HCT116 (cell line): ENCODE measurements around the gene MAP2K5. TPM values are rescaled to one million over a fixed set of nuclear protein-coding genes. Genes with fewer than 3 reads are reported as not detected.

Experiments used
- ATAC-seq: fragments of 200-7000 bp; cut with Tn5 transposase; 2 replicates; pipeline ENCODE4 v1.9.1; 2020; ENCODE audit warnings: mild to moderate bottlenecking, moderate library complexity
- BruUV-seq: library from RNA; stranded (reverse); fragments of 400-500 nt; replicated peaks from 2 replicates; lab custom pipeline; 2021; lab: Mats Ljungman, UMichigan
- CTCF ChIA-PET: fragments of 300-600 bp; sonication (Branson Sonifier 250); formaldehyde crosslinking; loops from one replicate; lab custom pipeline; 2021; ENCODE audit warnings: antibody characterized with exemption; lab: Charles Lee
- POLR2A ChIA-PET: fragments of 300-600, 350-600 bp; sonication (Branson Sonifier 250); formaldehyde crosslinking; loops from one replicate; lab custom pipeline; 2021; ENCODE audit warnings: antibody characterized with exemption; lab: Charles Lee
- RAD21 ChIA-PET, 2 experiments: fragments of 300-600 bp; sonication (Branson Sonifier 250); formaldehyde crosslinking; loops; one replicate each; lab custom pipeline; 2023; ENCODE audit warnings: low total read pairs in 2 of 2; ENCODE audit not compliant: uncharacterized antibody in 2 of 2, unreplicated experiment in 2 of 2, low non-redundant PET in 1 of 2; lab: Charles Lee
- DNase-seq: peaks from one replicate; pipeline ENCODE4 v3.0.0-alpha.2; 2010; ENCODE audit warnings: low read depth, low spot score
- H2AFZ ChIP-seq: fragments of 200-600 bp; shearing (Covaris generic), sonication (generic); 2 replicates; pipeline ENCODE4 v1.6.1; 2017; ENCODE audit warnings: low read depth, mixed run types, mixed read lengths, antibody characterized with exemption, low read length; ENCODE audit not compliant: poor library complexity, severe bottlenecking
- H3K27ac ChIP-seq: 2 replicates; pipeline ENCODE4 v1.5.1; 2012; ENCODE audit warnings: low read depth, low read length
- H3K27me3 ChIP-seq: fragments of 200-600 bp; sonication (generic); 2 replicates; pipeline ENCODE4 v1.6.1; 2016; ENCODE audit warnings: mixed run types, low read length, mixed read lengths; ENCODE audit not compliant: insufficient read depth
- H3K36me3 ChIP-seq, 2 experiments: fragments of 200-500 bp in 1 of 2; fragments of 200-600 bp in 1 of 2; sonication (Bioruptor generic) in 1 of 2; sonication (generic) in 1 of 2; 2 replicates each; pipeline versions ENCODE4 v1.5.1 to v1.6.1; 2014 to 2016; ENCODE audit warnings: low read length in 2 of 2, inconsistent platforms in 1 of 2, mixed read lengths in 1 of 2, mixed run types in 1 of 2; ENCODE audit not compliant: insufficient read depth in 2 of 2, control insufficient read depth in 1 of 2
- H3K4me1 ChIP-seq, 2 experiments: fragments of 200-600 bp in 1 of 2; sonication (generic) in 1 of 2; 2 replicates each; pipeline versions ENCODE4 v1.5.1 to v1.6.1; 2012 to 2017; ENCODE audit warnings: low read length in 2 of 2, inconsistent platforms in 1 of 2, mild to moderate bottlenecking in 1 of 2, mixed read lengths in 1 of 2, mixed run types in 1 of 2, moderate library complexity in 1 of 2; ENCODE audit not compliant: insufficient read depth in 2 of 2, control insufficient read depth in 1 of 2
- H3K4me2 ChIP-seq: fragments of 200-600 bp; sonication (generic); 2 replicates; pipeline ENCODE4 v1.6.1; 2017; ENCODE audit warnings: mixed run types, low read length, mixed read lengths
- H3K4me3 ChIP-seq, 2 experiments: fragments of 200-600 bp in 1 of 2; sonication (generic) in 1 of 2; replicated peaks in 1 of 2; 2 replicates each; pipeline ENCODE4 v1.5.1; 2011 to 2016; ENCODE audit warnings: low read length in 2 of 2, control low read depth in 1 of 2, low read depth in 1 of 2, mild to moderate bottlenecking in 1 of 2, mixed read lengths in 1 of 2, mixed run types in 1 of 2
- H3K79me2 ChIP-seq: fragments of 200-600 bp; sonication (generic); 2 replicates; pipeline ENCODE4 v1.6.1; 2017; ENCODE audit warnings: mild to moderate bottlenecking, mixed run types, low read length, moderate library complexity, mixed read lengths; ENCODE audit not compliant: insufficient read depth
- H3K9ac ChIP-seq: fragments of 200-600 bp; sonication (generic); 2 replicates; pipeline ENCODE4 v1.6.1; 2016; ENCODE audit warnings: low read length, mixed read lengths
- H3K9me2 ChIP-seq: fragments of 200-600 bp; sonication (generic), shearing (Covaris generic); 2 replicates; pipeline ENCODE4 v1.6.1; 2017; ENCODE audit warnings: mixed run types, mild to moderate bottlenecking, moderate library complexity; ENCODE audit not compliant: insufficient read depth
- H3K9me3 ChIP-seq, 2 experiments: fragments of 200-500 bp in 1 of 2; fragments of 200-600 bp in 1 of 2; sonication (Bioruptor generic) in 1 of 2; sonication (generic) in 1 of 2; 2 replicates each; pipeline ENCODE4 v1.6.1; 2014 to 2017; ENCODE audit warnings: low read length in 2 of 2, mixed read lengths in 2 of 2, inconsistent platforms in 1 of 2, low read depth in 1 of 2, mild to moderate bottlenecking in 1 of 2, mixed run types in 1 of 2, moderate library complexity in 1 of 2; ENCODE audit not compliant: control insufficient read depth in 1 of 2, insufficient read depth in 1 of 2
- H4K20me1 ChIP-seq: fragments of 200-600 bp; sonication (generic), shearing (Covaris generic); 2 replicates; pipeline ENCODE4 v1.6.1; 2017; ENCODE audit warnings: mixed run types, mild to moderate bottlenecking, moderate library complexity; ENCODE audit not compliant: insufficient read depth
- CBX3 ChIP-seq: IDR thresholded peaks from 2 replicates; pipeline ENCODE4 v1.6.1; 2012; ENCODE audit warnings: low read depth
- CEBPB ChIP-seq: IDR thresholded peaks from 2 replicates; pipeline ENCODE4 v1.6.1; 2012; ENCODE audit warnings: low read depth
- EGR1 ChIP-seq: IDR thresholded peaks from 2 replicates; pipeline ENCODE4 v1.6.1; 2012; ENCODE audit warnings: low read depth
- ELF1 ChIP-seq: IDR thresholded peaks from 2 replicates; pipeline ENCODE4 v1.6.1; 2012; ENCODE audit warnings: low read depth, borderline replicate concordance
- EZH2phosphoT487 ChIP-seq: fragments of 200-600 bp; IDR thresholded peaks from 2 replicates; pipeline ENCODE4 v1.6.1; 2018; ENCODE audit warnings: antibody characterized with exemption, borderline replicate concordance
- JUND ChIP-seq: IDR thresholded peaks from 2 replicates; pipeline ENCODE4 v1.6.1; 2012
- POLR2A ChIP-seq: IDR thresholded peaks from 2 replicates; pipeline ENCODE4 v1.7.0; 2011; ENCODE audit warnings: borderline replicate concordance; ENCODE audit not compliant: insufficient read depth, insufficient read length; ENCODE audit errors: extremely low read depth
- POLR2AphosphoS5 ChIP-seq: IDR thresholded peaks from 2 replicates; pipeline ENCODE4 v1.6.1; 2011; ENCODE audit warnings: mild to moderate bottlenecking, low read depth, low read length, moderate library complexity
- SP1 ChIP-seq: IDR thresholded peaks from 2 replicates; pipeline ENCODE4 v1.6.1; 2012; ENCODE audit warnings: low read depth
- SRF ChIP-seq: IDR thresholded peaks from 2 replicates; pipeline ENCODE4 v1.6.1; 2012; ENCODE audit warnings: low read depth
- TCF7L2 ChIP-seq: IDR thresholded peaks from 2 replicates; pipeline ENCODE4 v1.7.0; 2011; ENCODE audit warnings: borderline replicate concordance, inconsistent platforms; ENCODE audit not compliant: insufficient read depth, insufficient read length; ENCODE audit errors: extremely low read depth
- YY1 ChIP-seq: IDR thresholded peaks from 2 replicates; pipeline ENCODE4 v1.6.1; 2011; ENCODE audit warnings: low read length, low read depth, moderate library complexity, mild to moderate bottlenecking; ENCODE audit not compliant: insufficient replicate concordance; ENCODE audit errors: extremely low read depth
- intact Hi-C: fragments of 100-400 bp; cut with micrococcal nuclease; formaldehyde crosslinking; loops from 2 replicates; pipeline ENCODE4 v1.10.0; 2022
- total RNA-seq: library from RNA; stranded (reverse); gene quantifications from one replicate; pipeline ENCODE4 v1.2.1, GENCODE V29; 2021; ENCODE audit not compliant: unreplicated experiment
- TF ChIP-seq, protein P1 (sequence below): IDR thresholded peaks from 2 replicates; pipeline ENCODE4 v1.6.1; 2012
- TF ChIP-seq, protein P2 (sequence below): IDR thresholded peaks from 2 replicates; pipeline ENCODE4 v1.6.1; 2012; ENCODE audit warnings: low read depth
- TF ChIP-seq, protein P3 (sequence below): IDR thresholded peaks from 2 replicates; pipeline ENCODE4 v1.6.1; 2011; ENCODE audit warnings: mild to moderate bottlenecking, low read length, moderate library complexity; ENCODE audit not compliant: insufficient replicate concordance; ENCODE audit errors: extremely low read depth

MAP2K5 gene
- total RNA-seq, 1 experiment from 2014 or later: 15.6 TPM

DNA sequence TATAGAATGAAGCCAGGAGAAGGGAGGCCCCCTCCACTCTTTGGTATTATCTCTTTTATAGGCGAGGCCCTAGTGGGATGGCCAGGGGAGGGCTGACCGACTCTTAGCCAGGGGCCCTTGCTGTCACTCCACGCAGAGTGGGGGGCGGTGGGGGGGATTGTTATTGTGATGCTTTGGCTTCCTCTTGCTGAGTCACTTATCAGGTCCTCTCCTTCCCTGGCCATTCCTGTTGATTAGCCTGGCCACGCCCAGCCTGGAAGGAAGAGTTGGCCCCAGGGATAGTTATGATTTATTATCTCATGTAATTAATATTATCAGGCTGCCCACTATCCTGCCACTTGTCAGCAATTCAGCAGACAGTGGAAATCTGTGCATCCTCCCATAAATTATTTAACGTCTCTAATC lies 257.3 kb downstream of the MAP2K5 start:
- ChIA-PET RAD21 (no interaction called here), POLR2A (no interaction called here), CTCF (no interaction called here)
- no peak for ATAC-seq
- H3K27me3 ChIP-seq: no peaks in the 10 kb centered on the region
- TF ChIP-seq, protein P1, sequence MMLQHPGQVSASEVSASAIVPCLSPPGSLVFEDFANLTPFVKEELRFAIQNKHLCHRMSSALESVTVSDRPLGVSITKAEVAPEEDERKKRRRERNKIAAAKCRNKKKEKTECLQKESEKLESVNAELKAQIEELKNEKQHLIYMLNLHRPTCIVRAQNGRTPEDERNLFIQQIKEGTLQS: no peak
- TF ChIP-seq POLR2A (no peak), SP1 (no peak)
- H3K4me2 ChIP-seq: no peak overlapping the region
- H3K9ac ChIP-seq: no peak overlapping the region
- no peaks in the 10 kb centered on the region for H3K4me1 ChIP-seq
- H4K20me1 ChIP-seq: no peaks in the 10 kb centered on the region
- H3K4me3 ChIP-seq: no peak overlapping the region
- no peak overlapping the region for H2AFZ ChIP-seq
- intact Hi-C loops: no loop called here
- no peaks in the 10 kb centered on the region for H3K36me3 ChIP-seq
- H3K9me3 ChIP-seq: 0 out of 4 replicates have a peak, but pooled peaks cover 0 to 5% of the 10 kb centered on the region in 2 experiments
- no peak for DNase-seq
- no peaks in the 10 kb centered on the region for H3K79me2 ChIP-seq
- no peaks in the 10 kb centered on the region for H3K9me2 ChIP-seq
- no TSS peak for BruUV-seq
- H3K27ac ChIP-seq: no peak overlapping the region

DNA sequence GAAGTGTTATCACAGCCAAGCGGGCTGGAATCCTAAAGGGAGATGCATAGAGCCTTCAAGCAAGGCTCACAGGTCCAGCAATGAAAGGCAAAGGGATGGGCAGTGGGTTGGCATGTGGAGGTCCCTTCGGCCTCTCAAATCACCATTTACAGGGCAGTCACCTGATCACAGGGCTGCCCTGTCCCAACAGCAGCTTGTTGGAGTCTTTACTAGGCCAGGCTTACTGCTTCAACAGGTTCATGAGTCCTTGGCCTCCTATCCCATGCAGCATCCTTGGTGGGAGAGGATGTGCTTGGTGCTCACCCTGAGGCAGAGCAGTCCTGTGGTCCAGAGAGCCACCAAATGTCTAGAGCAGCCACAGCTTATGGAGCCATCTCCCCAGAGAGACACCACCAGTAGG lies 258.6 kb downstream of the MAP2K5 start:
- CTCF ChIA-PET: no interaction called here

More for the DNA sequence above, 258.6 kb downstream of the MAP2K5 start:
- no peaks in the 10 kb centered on the region for H3K4me1 ChIP-seq
- no peaks in the 10 kb centered on the region for H3K9me2 ChIP-seq
- no peak overlapping the region for H3K9ac ChIP-seq
- H4K20me1 ChIP-seq: no peaks in the 10 kb centered on the region
- no peak overlapping the region for H3K4me3 ChIP-seq
- no peak overlapping the region for H2AFZ ChIP-seq
- no peak for TF ChIP-seq POLR2A
- TF ChIP-seq, protein P1: no peak
- TF ChIP-seq, protein P2, sequence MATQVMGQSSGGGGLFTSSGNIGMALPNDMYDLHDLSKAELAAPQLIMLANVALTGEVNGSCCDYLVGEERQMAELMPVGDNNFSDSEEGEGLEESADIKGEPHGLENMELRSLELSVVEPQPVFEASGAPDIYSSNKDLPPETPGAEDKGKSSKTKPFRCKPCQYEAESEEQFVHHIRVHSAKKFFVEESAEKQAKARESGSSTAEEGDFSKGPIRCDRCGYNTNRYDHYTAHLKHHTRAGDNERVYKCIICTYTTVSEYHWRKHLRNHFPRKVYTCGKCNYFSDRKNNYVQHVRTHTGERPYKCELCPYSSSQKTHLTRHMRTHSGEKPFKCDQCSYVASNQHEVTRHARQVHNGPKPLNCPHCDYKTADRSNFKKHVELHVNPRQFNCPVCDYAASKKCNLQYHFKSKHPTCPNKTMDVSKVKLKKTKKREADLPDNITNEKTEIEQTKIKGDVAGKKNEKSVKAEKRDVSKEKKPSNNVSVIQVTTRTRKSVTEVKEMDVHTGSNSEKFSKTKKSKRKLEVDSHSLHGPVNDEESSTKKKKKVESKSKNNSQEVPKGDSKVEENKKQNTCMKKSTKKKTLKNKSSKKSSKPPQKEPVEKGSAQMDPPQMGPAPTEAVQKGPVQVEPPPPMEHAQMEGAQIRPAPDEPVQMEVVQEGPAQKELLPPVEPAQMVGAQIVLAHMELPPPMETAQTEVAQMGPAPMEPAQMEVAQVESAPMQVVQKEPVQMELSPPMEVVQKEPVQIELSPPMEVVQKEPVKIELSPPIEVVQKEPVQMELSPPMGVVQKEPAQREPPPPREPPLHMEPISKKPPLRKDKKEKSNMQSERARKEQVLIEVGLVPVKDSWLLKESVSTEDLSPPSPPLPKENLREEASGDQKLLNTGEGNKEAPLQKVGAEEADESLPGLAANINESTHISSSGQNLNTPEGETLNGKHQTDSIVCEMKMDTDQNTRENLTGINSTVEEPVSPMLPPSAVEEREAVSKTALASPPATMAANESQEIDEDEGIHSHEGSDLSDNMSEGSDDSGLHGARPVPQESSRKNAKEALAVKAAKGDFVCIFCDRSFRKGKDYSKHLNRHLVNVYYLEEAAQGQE: no peak
- no peak for TF ChIP-seq YY1
- no peak for TF ChIP-seq EZH2phosphoT487
- no peak for TF ChIP-seq CEBPB
- TF ChIP-seq TCF7L2: no peak
- no peak for TF ChIP-seq ELF1
- no peak for TF ChIP-seq CBX3
- no peak for TF ChIP-seq EGR1
- no peak for TF ChIP-seq POLR2AphosphoS5
- no peak for TF ChIP-seq JUND
- TF ChIP-seq SRF: no peak
- TF ChIP-seq, protein P3, sequence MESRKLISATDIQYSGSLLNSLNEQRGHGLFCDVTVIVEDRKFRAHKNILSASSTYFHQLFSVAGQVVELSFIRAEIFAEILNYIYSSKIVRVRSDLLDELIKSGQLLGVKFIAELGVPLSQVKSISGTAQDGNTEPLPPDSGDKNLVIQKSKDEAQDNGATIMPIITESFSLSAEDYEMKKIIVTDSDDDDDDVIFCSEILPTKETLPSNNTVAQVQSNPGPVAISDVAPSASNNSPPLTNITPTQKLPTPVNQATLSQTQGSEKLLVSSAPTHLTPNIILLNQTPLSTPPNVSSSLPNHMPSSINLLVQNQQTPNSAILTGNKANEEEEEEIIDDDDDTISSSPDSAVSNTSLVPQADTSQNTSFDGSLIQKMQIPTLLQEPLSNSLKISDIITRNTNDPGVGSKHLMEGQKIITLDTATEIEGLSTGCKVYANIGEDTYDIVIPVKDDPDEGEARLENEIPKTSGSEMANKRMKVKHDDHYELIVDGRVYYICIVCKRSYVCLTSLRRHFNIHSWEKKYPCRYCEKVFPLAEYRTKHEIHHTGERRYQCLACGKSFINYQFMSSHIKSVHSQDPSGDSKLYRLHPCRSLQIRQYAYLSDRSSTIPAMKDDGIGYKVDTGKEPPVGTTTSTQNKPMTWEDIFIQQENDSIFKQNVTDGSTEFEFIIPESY: no peak
- ChIA-PET POLR2A (no interaction called here), RAD21 (no interaction called here)
- H3K79me2 ChIP-seq: no peaks in the 10 kb centered on the region
- H3K9me3 ChIP-seq: no peaks in the 10 kb centered on the region
- no peaks in the 10 kb centered on the region for H3K36me3 ChIP-seq
- no peak overlapping the region for H3K27ac ChIP-seq
- no peak for DNase-seq
- no peak overlapping the region for H3K4me2 ChIP-seq
- BruUV-seq: no TSS peak
- no peaks in the 10 kb centered on the region for H3K27me3 ChIP-seq
- no peak for ATAC-seq
- intact Hi-C loops: no loop called here
